Esophagus squamous epithelium (tissue), 4 donors: ENCODE data around the gene NAPB.

Experiments
- POLR2A ChIP-seq, 4 donors: fragments of 450-650 bp; IDR thresholded peaks; one replicate each; pipeline ENCODE4 v1.6.1; 2017; ENCODE audit warnings: antibody characterized with exemption in 4 of 4, mild to moderate bottlenecking in 4 of 4, moderate library complexity in 3 of 4
- TF ChIP-seq, protein P1 (sequence below), 6 experiments: fragments of 450-650 bp in 4 of 6; fragments of 200-600 bp in 2 of 6; sonication (generic) in 2 of 6; IDR thresholded peaks; one replicate each; pipeline ENCODE4 v1.5.1; 2016 to 2019; ENCODE audit warnings: antibody characterized with exemption in 6 of 6, mild to moderate bottlenecking in 4 of 6, moderate library complexity in 4 of 6

DNA sequence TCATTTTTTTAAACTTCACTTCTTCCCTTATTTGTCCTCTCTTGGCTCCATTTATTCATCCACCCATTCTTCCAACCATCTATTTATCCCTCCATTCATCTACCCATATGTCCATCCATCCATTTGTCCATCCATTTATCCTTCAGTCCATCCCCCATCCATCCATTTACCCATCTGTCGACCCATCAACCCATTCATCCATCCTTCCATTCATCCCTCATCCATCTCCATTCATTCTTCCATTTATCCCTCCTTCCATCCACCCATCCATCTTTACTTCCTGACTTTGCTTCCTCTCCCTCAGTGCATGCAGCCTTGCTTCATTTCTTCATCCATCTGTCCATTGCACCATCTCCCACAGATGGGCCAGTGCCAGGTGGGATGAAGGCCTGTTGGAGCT is 29.6 kb upstream of the NAPB start:
- TF ChIP-seq, protein P1, sequence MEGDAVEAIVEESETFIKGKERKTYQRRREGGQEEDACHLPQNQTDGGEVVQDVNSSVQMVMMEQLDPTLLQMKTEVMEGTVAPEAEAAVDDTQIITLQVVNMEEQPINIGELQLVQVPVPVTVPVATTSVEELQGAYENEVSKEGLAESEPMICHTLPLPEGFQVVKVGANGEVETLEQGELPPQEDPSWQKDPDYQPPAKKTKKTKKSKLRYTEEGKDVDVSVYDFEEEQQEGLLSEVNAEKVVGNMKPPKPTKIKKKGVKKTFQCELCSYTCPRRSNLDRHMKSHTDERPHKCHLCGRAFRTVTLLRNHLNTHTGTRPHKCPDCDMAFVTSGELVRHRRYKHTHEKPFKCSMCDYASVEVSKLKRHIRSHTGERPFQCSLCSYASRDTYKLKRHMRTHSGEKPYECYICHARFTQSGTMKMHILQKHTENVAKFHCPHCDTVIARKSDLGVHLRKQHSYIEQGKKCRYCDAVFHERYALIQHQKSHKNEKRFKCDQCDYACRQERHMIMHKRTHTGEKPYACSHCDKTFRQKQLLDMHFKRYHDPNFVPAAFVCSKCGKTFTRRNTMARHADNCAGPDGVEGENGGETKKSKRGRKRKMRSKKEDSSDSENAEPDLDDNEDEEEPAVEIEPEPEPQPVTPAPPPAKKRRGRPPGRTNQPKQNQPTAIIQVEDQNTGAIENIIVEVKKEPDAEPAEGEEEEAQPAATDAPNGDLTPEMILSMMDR (IDR thresholded peaks at IDR 0.05) = no peak
- no peak for TF ChIP-seq POLR2A (IDR thresholded peaks at IDR 0.05)
